HG02885 (cell line): ENCODE measurements around the gene NUP35.

ENCODE experiments used
- ATAC-seq: cut with Tn5 transposase; IDR thresholded peaks from one replicate; pipeline ENCODE4 v1.9.1; 2021; ENCODE audit warnings: mild to moderate bottlenecking; ENCODE audit not compliant: unreplicated experiment, poor library complexity

NUP35 gene

DNA sequence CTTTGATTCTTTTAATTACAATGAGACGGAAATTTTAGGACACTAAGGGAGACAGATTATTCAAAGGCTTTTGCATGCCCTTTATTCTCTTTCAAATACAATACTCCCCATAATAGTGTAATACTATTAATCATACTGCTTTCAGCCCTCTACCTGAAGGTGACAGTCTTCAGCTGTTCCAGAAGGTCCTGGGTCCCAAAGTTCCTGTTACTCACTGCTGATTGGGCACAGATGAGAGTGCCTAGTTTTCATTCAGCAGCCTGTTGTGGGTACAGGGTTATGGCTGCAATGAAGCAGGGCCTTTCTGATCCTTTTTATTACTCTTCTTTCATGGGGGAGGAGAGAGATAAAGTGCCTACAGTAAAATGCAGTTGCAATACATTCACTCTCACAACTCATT lies 80.2 kb downstream of the NUP35 start:
- no peak for ATAC-seq

GRCh38 chr2:183207110-183207509 lies 82.9 kb downstream of the NUP35 start:
- ATAC-seq: no peak

DNA sequence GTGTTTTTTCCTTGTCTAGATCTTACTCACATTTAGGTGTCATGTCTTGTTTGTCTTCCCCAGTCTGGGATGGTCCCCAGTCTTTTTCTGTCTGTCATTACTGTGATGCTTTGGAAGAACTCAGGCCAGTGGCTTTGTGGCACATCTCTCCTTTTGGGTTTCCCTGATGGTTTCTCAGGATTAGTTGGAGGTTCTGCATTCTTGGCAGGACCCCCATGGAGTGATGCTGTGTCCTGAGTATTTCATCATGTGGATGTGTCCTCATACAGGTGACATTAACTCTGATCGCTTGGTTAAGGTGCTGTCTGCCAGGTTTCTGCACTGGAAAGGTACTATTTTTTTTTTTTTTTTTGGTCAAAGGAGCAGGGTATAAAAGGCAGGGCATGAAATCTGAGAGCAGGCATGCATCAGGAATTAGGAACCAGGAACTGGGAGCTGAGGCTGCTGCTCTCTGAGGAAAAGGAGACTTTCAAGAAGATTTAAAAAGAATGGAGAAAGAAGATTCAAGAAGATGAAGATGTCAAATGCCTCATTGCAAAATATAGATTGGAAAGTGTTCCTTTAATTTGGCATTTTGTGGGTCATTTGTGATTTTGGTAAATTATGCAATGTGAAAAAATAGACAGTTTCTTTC lies 85.3 kb downstream of the NUP35 start:
- no peak for ATAC-seq
